ENCODE results near the gene CLEC2A. TPM values are rescaled to one million over a fixed set of nuclear protein-coding genes. Genes with fewer than 3 reads are reported as not detected.
A peak's percentile ranks its signal among the peaks of the same experiment; 100 is the strongest.

CLEC2A gene
- polyA plus RNA-seq, 1 donor, result not detected

DNA sequence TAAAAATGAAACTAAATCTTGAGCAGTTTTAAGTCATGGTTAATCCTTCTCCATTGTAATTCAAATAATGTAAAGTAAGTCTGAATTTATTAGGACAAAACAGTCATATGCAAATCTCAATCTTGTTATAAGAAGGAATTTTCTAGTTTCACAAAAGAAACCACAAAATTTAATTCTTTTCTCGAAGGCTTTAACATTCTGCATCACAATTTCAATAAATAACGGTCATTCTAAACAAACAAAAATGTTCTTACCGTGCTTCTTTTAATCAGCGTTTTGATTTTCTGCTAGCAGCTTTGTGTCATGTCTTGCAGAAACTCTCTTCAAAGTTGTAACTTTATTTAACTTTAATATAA, 63.2 kb downstream of the CLEC2A start:
- Histone ChIP-seq H3K9me3 (ENCODE audit: control insufficient read depth, low read depth, low read length) (no peaks in the 10 kb centered on the region), H3K36me3 (ENCODE audit: control insufficient read depth, insufficient read depth, low read length) (no peaks in the 10 kb centered on the region), H3K27ac (ENCODE audit: low read length) (peak overlapping the region; percentile 38), H3K4me3 (ENCODE audit: low read length) (peak overlapping the region; percentile 34), H3K4me1 (ENCODE audit: control insufficient read depth, insufficient read depth, low read length) (no peaks in the 10 kb centered on the region), H3K27me3 (ENCODE audit: control insufficient read depth, insufficient read depth, low read length) (no peaks in the 10 kb centered on the region)
- DNase-seq, result no peak
- 84% methylated on average over 4 of the region's 4 CpGs for WGBS (ENCODE audit: insufficient coverage, low lambda C conversion rate)

DNA sequence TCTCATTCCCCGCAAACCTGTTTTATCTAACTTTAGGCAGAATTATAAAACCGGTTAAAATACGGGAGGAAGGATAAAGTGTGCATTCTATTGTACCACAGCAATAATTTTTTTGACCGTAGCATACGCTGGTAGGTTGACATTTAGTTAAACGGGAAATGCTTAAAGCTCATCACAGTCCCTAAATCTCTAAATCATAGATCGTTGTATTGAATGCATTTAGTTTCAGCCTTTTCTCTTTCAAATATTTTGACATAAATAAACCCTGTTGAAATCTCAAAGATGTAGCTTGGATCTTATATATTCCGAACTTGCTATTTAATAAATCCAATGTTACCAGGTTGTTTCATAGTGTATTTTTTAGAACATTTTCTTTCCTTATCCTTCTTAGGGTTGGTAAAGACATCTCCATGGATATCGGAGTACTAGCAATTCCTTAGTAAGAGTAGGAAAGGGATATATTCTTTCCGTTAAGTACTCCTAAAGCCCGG, 63.8 kb downstream of the CLEC2A start:
- Histone ChIP-seq H3K27me3 (ENCODE audit: control insufficient read depth, insufficient read depth, low read length) (no peaks in the 10 kb centered on the region), H3K9me3 (ENCODE audit: control insufficient read depth, low read depth, low read length) (no peaks in the 10 kb centered on the region), H3K27ac (ENCODE audit: low read length) (peak overlapping the region; percentile 38), H3K4me1 (ENCODE audit: control insufficient read depth, insufficient read depth, low read length) (no peaks in the 10 kb centered on the region), H3K36me3 (ENCODE audit: control insufficient read depth, insufficient read depth, low read length) (no peaks in the 10 kb centered on the region), H3K4me3 (ENCODE audit: low read length) (peak overlapping the region; percentile 34)
- 85% methylated on average over 2 of the region's 11 CpGs for WGBS (ENCODE audit: insufficient coverage, low lambda C conversion rate)
- no peak for DNase-seq

DNA sequence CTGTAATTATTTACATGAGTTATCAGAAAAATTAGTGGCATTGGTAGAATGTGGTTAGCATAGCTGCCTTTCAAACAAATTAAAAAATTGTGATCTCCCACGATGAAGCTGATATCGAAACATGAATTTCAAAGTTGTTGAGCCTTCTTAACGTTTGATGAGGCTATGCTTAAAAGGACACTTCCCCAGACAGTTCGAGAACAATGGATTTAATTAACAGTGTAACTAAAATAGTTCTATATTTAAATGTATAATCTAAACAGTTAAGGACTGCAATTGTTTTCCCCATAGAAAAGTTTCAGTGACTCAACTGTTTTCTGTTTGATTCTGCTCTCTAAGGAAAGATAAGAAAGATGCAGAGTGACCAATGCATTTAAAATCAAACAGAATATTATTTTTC, 64.6 kb downstream of the CLEC2A start:
- H3K9me3 ChIP-seq (ENCODE audit: control insufficient read depth, low read depth, low read length), result no peaks in the 10 kb centered on the region
- H3K27me3 ChIP-seq (ENCODE audit: control insufficient read depth, insufficient read depth, low read length), result no peaks in the 10 kb centered on the region
- WGBS (ENCODE audit: insufficient coverage, low lambda C conversion rate), result 68% methylated on average over 3 of the region's 4 CpGs
- no peak for DNase-seq
- H3K4me3 ChIP-seq (ENCODE audit: low read length), result peak overlapping the region; percentile 10
- H3K27ac ChIP-seq (ENCODE audit: low read length), result no peak overlapping the region
- no peaks in the 10 kb centered on the region for H3K4me1 ChIP-seq (ENCODE audit: control insufficient read depth, insufficient read depth, low read length)
- no peaks in the 10 kb centered on the region for H3K36me3 ChIP-seq (ENCODE audit: control insufficient read depth, insufficient read depth, low read length)

DNA sequence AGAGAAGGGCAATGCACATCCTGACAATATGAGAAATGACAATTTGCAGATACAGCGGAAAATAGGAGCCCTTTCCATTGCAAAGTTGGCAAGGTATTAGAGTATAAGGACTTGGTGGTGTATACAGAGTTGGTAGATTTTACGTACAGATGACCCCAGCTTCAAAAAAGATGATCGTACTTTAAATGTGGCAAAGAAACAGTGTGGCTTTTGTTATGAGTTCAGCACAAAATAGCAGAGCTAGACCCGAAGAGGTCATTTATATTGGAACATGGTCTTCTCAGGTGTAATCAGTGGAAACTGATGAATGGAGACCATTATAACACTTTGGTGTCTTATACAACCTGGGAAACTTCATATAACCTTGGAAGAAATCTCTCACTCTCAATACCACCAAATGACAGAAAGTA, 65.3 kb downstream of the CLEC2A start:
- Histone ChIP-seq H3K36me3 (ENCODE audit: control insufficient read depth, insufficient read depth, low read length) (no peaks in the 10 kb centered on the region), H3K27ac (ENCODE audit: low read length) (no peak overlapping the region), H3K4me1 (ENCODE audit: control insufficient read depth, insufficient read depth, low read length) (no peaks in the 10 kb centered on the region), H3K9me3 (ENCODE audit: control insufficient read depth, low read depth, low read length) (no peaks in the 10 kb centered on the region), H3K4me3 (ENCODE audit: low read length) (no peak overlapping the region), H3K27me3 (ENCODE audit: control insufficient read depth, insufficient read depth, low read length) (no peaks in the 10 kb centered on the region)
- DNase-seq, result no peak
- WGBS (ENCODE audit: insufficient coverage, low lambda C conversion rate), result no CpG with 5 or more reads among the region's 4 CpGs

DNA sequence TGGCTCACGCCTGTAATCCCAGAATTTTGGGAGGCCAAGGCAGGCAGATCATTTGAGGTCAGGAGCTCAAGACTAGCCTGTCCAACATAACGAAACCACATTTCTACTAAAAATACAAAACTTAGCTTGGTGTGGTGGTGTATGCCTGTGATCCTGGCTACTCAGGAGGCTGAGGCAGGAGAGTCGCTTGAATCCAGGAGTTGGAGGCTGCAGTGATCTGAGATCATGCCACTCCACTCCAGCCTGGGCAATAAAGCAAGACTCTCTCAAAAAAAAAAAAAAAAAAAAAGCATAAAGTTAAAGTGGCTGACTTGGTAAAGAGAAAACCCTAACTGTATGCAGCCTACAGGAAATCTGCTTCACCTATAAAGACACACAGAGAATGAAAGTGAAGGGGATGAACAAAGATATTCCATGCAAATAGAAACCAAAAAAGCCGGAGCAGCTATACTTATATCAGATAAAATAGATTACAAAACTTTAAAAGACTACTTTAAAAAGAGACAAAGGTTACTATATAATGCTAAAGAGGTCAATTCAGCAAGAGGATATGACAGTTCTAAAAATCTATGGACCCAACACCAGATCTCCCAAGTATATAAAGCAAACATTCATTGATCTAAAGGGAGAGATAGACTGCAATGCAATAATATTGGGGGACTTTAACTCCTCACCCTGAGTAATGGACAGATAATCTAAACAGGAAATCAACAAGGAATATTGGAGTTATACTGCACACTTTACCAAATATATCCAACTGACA, 67.1 kb downstream of the CLEC2A start:
- DNase-seq, result no peak
- H3K36me3 ChIP-seq (ENCODE audit: control insufficient read depth, insufficient read depth, low read length), result no peaks in the 10 kb centered on the region
- no peak overlapping the region for H3K27ac ChIP-seq (ENCODE audit: low read length)
- H3K27me3 ChIP-seq (ENCODE audit: control insufficient read depth, insufficient read depth, low read length), result no peaks in the 10 kb centered on the region
- H3K9me3 ChIP-seq (ENCODE audit: control insufficient read depth, low read depth, low read length), result no peaks in the 10 kb centered on the region
- 67% methylated on average over 1 of the region's 4 CpGs for WGBS (ENCODE audit: insufficient coverage, low lambda C conversion rate)
- H3K4me1 ChIP-seq (ENCODE audit: control insufficient read depth, insufficient read depth, low read length), result no peaks in the 10 kb centered on the region
- no peak overlapping the region for H3K4me3 ChIP-seq (ENCODE audit: low read length)

Other genes starting within 250 kb of the CLEC2A start
- 0.31 TPM for gene CLECL1, start 199.3 kb downstream of the CLEC2A start, polyA plus RNA-seq
- gene CD69, start 171.5 kb downstream of the CLEC2A start, polyA plus RNA-seq, result 12.3 TPM
- 1.5 TPM for gene KLRF1, start 104.9 kb downstream of the CLEC2A start, polyA plus RNA-seq
- 5.2 TPM for gene CLEC2B, start 63.0 kb downstream of the CLEC2A start, polyA plus RNA-seq
- 1.2 TPM for gene KLRF2, start 50.9 kb downstream of the CLEC2A start, polyA plus RNA-seq
- 1.5 TPM for gene CLEC12A, start 39.0 kb upstream of the CLEC2A start, polyA plus RNA-seq
- 0.19 TPM for gene CLEC1B, start 66.8 kb upstream of the CLEC2A start, polyA plus RNA-seq
- 0.25 TPM for gene CLEC12B, start 78.3 kb upstream of the CLEC2A start, polyA plus RNA-seq
- 2.5 TPM for gene CLEC9A, start 98.3 kb upstream of the CLEC2A start, polyA plus RNA-seq
- gene CLEC1A, start 166.6 kb upstream of the CLEC2A start, polyA plus RNA-seq, result 2.5 TPM
- 8.3 TPM for gene CLEC7A, start 197.8 kb upstream of the CLEC2A start, polyA plus RNA-seq
- gene OLR1, start 239.8 kb upstream of the CLEC2A start, polyA plus RNA-seq, result 2.6 TPM
- gene TMEM52B, start 246.7 kb upstream of the CLEC2A start, polyA plus RNA-seq, result 1.3 TPM

Measured in large intestine (tissue), 3 donors.